HEK293 (cell line): ENCODE results near the gene TFR2.

Source experiments
- CTCF ChIA-PET: fragments of 350-600 bp; formaldehyde crosslinking; extraction: SDS; loops from one replicate; lab custom pipeline; 2021; ENCODE audit warnings: antibody characterized with exemption; lab: Yijun Ruan, JAX
- POLR2A ChIA-PET: fragments of 300-600 bp; formaldehyde crosslinking; extraction: SDS; loops from one replicate; lab custom pipeline; 2020; ENCODE audit warnings: antibody characterized with exemption, inconsistent platforms; lab: Yijun Ruan, JAX
- H3K27ac ChIP-seq: fragments of 200-500 bp; sonication (Bioruptor generic); 2 replicates; pipeline ENCODE4 v1.5.1; 2014; ENCODE audit warnings: low read depth, low read length, control low read depth, inconsistent platforms; ENCODE audit errors: extremely low read depth
- H3K36me3 ChIP-seq, 2 experiments: fragments of 200-500 bp in 1 of 2; sonication (Bioruptor generic) in 1 of 2; 1 replicate in 1 of 2; 2 replicates in 1 of 2; pipeline ENCODE4 v1.5.1; 2014 to 2017; ENCODE audit warnings: inconsistent platforms in 2 of 2, low read length in 2 of 2; ENCODE audit not compliant: control insufficient read depth in 2 of 2, insufficient read depth in 1 of 2
- H3K4me1 ChIP-seq: fragments of 200-500 bp; sonication (Bioruptor generic); 2 replicates; pipeline ENCODE4 v1.5.1; 2014; ENCODE audit warnings: mild to moderate bottlenecking, low read length, inconsistent platforms; ENCODE audit not compliant: control insufficient read depth, insufficient read depth
- H3K4me3 ChIP-seq: 2 replicates; pipeline ENCODE4 v1.5.1; 2011; ENCODE audit warnings: low read depth, mild to moderate bottlenecking, control low read depth, low read length, moderate library complexity
- H3K9me3 ChIP-seq: fragments of 200-500 bp; sonication (Bioruptor generic); 2 replicates; pipeline ENCODE4 v1.5.1; 2014; ENCODE audit warnings: low read depth, low read length, inconsistent platforms; ENCODE audit not compliant: control insufficient read depth, insufficient read depth
- KLF1 ChIP-seq: fragments of 450-650 bp; formaldehyde crosslinking; IDR thresholded peaks from 2 replicates; pipeline ENCODE4 v1.5.1; 2016; ENCODE audit warnings: missing biosample characterization, missing genetic modification characterization
- SALL2 ChIP-seq: fragments of 450-650 bp; formaldehyde crosslinking; IDR thresholded peaks from 2 replicates; pipeline ENCODE4 v1.5.0; 2017; ENCODE audit warnings: missing biosample characterization, mild to moderate bottlenecking, missing genetic modification characterization, borderline replicate concordance
- TCF7L2 ChIP-seq: IDR thresholded peaks from 2 replicates; pipeline ENCODE4 v1.6.1; 2011; ENCODE audit warnings: low read depth, mild to moderate bottlenecking, inconsistent platforms, low read length, moderate library complexity, borderline replicate concordance
- ZBTB26 ChIP-seq: fragments of 450-650 bp; formaldehyde crosslinking; optimal IDR thresholded peaks from 2 replicates; pipeline ENCODE3; 2016; ENCODE audit warnings: missing biosample characterization, mild to moderate bottlenecking, missing genetic modification characterization
- ZNF121 ChIP-seq: fragments of 450-650 bp; formaldehyde crosslinking; IDR thresholded peaks from 2 replicates; pipeline ENCODE4 v1.5.1; 2016; ENCODE audit warnings: missing biosample characterization, missing genetic modification characterization
- ZNF146 ChIP-seq: fragments of 450-650 bp; formaldehyde crosslinking; IDR thresholded peaks from 2 replicates; pipeline ENCODE4 v1.5.1; 2016; ENCODE audit warnings: missing biosample characterization, missing genetic modification characterization
- ZNF184 ChIP-seq: fragments of 450-650 bp; IDR thresholded peaks from 2 replicates; pipeline ENCODE4 v1.5.1; 2018; ENCODE audit warnings: missing biosample characterization, mild to moderate bottlenecking, missing genetic modification characterization
- ZNF341 ChIP-seq: fragments of 450-650 bp; formaldehyde crosslinking; IDR thresholded peaks from 2 replicates; pipeline ENCODE4; 2016; ENCODE audit warnings: low read depth, missing biosample characterization, missing genetic modification characterization
- ZNF580 ChIP-seq: fragments of 450-650 bp; formaldehyde crosslinking; IDR thresholded peaks from 2 replicates; pipeline ENCODE4 v1.5.1; 2016; ENCODE audit warnings: missing biosample characterization, missing genetic modification characterization
- ZNF776 ChIP-seq: fragments of 450-650 bp; formaldehyde crosslinking; IDR thresholded peaks from 2 replicates; pipeline ENCODE4 v1.5.0; 2017; ENCODE audit warnings: missing biosample characterization, missing genetic modification characterization, borderline replicate concordance
- ZNF777 ChIP-seq: fragments of 450-650 bp; formaldehyde crosslinking; IDR thresholded peaks from 2 replicates; pipeline ENCODE4 v1.5.1; 2017; ENCODE audit warnings: missing biosample characterization, missing genetic modification characterization, borderline replicate concordance
- TF ChIP-seq, protein P1 (sequence below): fragments of 450-650 bp; formaldehyde crosslinking; IDR thresholded peaks from 2 replicates; pipeline ENCODE4 v1.5.1; 2017; ENCODE audit warnings: missing biosample characterization, missing genetic modification characterization
- TF ChIP-seq, protein P2 (sequence below): fragments of 450-650 bp; formaldehyde crosslinking; IDR thresholded peaks from 2 replicates; pipeline ENCODE4 v1.5.1; 2016; ENCODE audit warnings: missing biosample characterization, missing genetic modification characterization

TFR2 gene

GRCh38 chr7:100626055-100626454, 15.3 kb downstream of the TFR2 start:
- Histone ChIP-seq H3K27ac (no peak overlapping the region), H3K9me3 (no peaks in the 10 kb centered on the region), H3K4me3 (no peak overlapping the region), H3K4me1 (no peaks in the 10 kb centered on the region), H3K36me3 (no peaks in the 10 kb centered on the region)
- ChIA-PET CTCF (interaction anchor here (0.7 to 1.5 kb wide), 4 partner anchors 9 to 225 kb away, joined by 3 to 5 read pairs (median 4); no protein-coding TSS in a partner anchor), POLR2A (interaction anchor here (0.6 to 4.8 kb wide), 7 partner anchors 10 to 264 kb away, joined by 3 to 28 read pairs (median 4); partner anchors contain the start of genes AGFG2, FBXO24, LRCH4 and MOSPD3)
- no peak for TF ChIP-seq ZNF777 (tag by site-specific recombination)
- TF ChIP-seq, protein P1, sequence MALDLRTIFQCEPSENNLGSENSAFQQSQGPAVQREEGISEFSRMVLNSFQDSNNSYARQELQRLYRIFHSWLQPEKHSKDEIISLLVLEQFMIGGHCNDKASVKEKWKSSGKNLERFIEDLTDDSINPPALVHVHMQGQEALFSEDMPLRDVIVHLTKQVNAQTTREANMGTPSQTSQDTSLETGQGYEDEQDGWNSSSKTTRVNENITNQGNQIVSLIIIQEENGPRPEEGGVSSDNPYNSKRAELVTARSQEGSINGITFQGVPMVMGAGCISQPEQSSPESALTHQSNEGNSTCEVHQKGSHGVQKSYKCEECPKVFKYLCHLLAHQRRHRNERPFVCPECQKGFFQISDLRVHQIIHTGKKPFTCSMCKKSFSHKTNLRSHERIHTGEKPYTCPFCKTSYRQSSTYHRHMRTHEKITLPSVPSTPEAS (tag by site-specific recombination): no peak
- peak; percentile 92 for TF ChIP-seq ZNF580 (tag by site-specific recombination)

- Histone ChIP-seq H3K27ac (no peak overlapping the region), H3K36me3 (no peaks in the 10 kb centered on the region), H3K4me1 (no peaks in the 10 kb centered on the region), H3K9me3 (no peaks in the 10 kb centered on the region), H3K4me3 (no peak overlapping the region)
- CTCF ChIA-PET: interaction anchor here (0.7 to 0.8 kb wide), 2 partner anchors 10 to 83 kb away, joined by 4 read pairs; no protein-coding TSS in a partner anchor
- TF ChIP-seq ZNF776 (tag by site-specific recombination): no peak
- TF ChIP-seq ZNF777 (tag by site-specific recombination): no peak
- no peak for TF ChIP-seq ZNF146 (tag by site-specific recombination)
- peak; percentile 89 for TF ChIP-seq ZNF121 (tag by site-specific recombination)
- TF ChIP-seq, protein P2, sequence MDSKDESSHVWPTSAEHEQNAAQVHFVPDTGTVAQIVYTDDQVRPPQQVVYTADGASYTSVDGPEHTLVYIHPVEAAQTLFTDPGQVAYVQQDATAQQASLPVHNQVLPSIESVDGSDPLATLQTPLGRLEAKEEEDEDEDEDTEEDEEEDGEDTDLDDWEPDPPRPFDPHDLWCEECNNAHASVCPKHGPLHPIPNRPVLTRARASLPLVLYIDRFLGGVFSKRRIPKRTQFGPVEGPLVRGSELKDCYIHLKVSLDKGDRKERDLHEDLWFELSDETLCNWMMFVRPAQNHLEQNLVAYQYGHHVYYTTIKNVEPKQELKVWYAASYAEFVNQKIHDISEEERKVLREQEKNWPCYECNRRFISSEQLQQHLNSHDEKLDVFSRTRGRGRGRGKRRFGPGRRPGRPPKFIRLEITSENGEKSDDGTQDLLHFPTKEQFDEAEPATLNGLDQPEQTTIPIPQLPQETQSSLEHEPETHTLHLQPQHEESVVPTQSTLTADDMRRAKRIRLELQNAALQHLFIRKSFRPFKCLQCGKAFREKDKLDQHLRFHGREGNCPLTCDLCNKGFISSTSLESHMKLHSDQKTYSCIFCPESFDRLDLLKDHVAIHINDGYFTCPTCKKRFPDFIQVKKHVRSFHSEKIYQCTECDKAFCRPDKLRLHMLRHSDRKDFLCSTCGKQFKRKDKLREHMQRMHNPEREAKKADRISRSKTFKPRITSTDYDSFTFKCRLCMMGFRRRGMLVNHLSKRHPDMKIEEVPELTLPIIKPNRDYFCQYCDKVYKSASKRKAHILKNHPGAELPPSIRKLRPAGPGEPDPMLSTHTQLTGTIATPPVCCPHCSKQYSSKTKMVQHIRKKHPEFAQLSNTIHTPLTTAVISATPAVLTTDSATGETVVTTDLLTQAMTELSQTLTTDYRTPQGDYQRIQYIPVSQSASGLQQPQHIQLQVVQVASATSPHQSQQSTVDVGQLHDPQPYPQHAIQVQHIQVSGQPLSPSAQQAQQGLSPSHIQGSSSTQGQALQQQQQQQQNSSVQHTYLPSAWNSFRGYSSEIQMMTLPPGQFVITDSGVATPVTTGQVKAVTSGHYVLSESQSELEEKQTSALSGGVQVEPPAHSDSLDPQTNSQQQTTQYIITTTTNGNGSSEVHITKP (tag by site-specific recombination): peak; percentile 71
- TF ChIP-seq TCF7L2: no peak
- TF ChIP-seq KLF1: peak; percentile 84
- POLR2A ChIA-PET: interaction anchor here (1.9 to 4.8 kb wide), 2 partner anchors 38 kb away, joined by 7 to 28 read pairs; partner anchors contain the start of genes FBXO24 and LRCH4
These were observed 17.2 kb downstream of the TFR2 start for GRCh38 chr7:100623951-100624824.

DNA sequence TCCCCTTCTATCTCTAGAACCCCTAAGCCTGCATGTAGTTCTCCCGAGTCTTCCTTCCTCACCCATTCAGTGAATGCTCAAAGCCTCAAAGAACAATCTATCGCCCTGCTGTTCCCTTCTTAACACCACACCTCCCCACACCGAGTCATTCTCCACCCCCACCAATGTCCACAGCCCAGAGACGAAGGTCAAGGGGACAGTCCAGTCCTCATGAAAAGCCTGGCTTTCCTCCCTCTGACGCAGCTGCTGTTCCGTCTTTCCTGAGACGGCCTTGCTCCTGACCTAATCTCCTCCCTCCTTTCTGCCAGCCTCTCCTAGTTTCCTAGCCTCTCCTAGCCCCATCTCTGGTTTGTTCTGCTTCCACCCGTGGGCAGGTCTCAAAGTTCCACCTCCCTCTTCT, 19.8 kb downstream of the TFR2 start:
- no peak overlapping the region for H3K4me3 ChIP-seq
- H3K4me1 ChIP-seq: no peaks in the 10 kb centered on the region
- CTCF ChIA-PET: interaction anchor here (2.4 kb wide), 1 partner anchor 70 kb away, joined by 10 read pairs; no protein-coding TSS in a partner anchor
- POLR2A ChIA-PET: no interaction called here
- no peaks in the 10 kb centered on the region for H3K9me3 ChIP-seq
- no peak overlapping the region for H3K27ac ChIP-seq
- TF ChIP-seq ZNF184 (tag by site-specific recombination): no peak
- TF ChIP-seq ZBTB26 (tag by site-specific recombination): no peak
- TF ChIP-seq SALL2 (tag by site-specific recombination): no peak
- TF ChIP-seq ZNF341 (tag by site-specific recombination): peak; percentile 66
- no peak for TF ChIP-seq ZNF777 (tag by site-specific recombination)
- H3K36me3 ChIP-seq: no peaks in the 10 kb centered on the region
